ENCODE measurements around the gene C6orf62.
"Not testable (repeated sequence)": the region's sequence is repeated elsewhere in the genome, so short reads cannot be mapped to it uniquely, and the experiment has no call there.

C6orf62 gene

GRCh38 chr6:24719125-24719971 lies at the start of gene C6orf62:
Gene C6orf62, minus strand, starts transcription at chr6:24719154. Its CDS starts 486 bp downstream, at chr6:24718668.
- DNase-seq = no peak

GRCh38 chr6:24768361-24768760 lies 49.4 kb upstream of the C6orf62 start:
- no peak for DNase-seq

GRCh38 chr6:24766680-24767462 lies 47.9 kb upstream of the C6orf62 start:
- no peak for DNase-seq

GRCh38 chr6:24765968-24766367 lies 47.0 kb upstream of the C6orf62 start:
- not testable (repeated sequence) for DNase-seq

GRCh38 chr6:24764833-24765828 lies 46.2 kb upstream of the C6orf62 start:
- DNase-seq = not testable (repeated sequence)

- no peak for DNase-seq
These were observed 44.6 kb upstream of the C6orf62 start for GRCh38 chr6:24763578-24763977.

GRCh38 chr6:24761851-24762250 lies 42.9 kb upstream of the C6orf62 start:
- no peak for DNase-seq

GRCh38 chr6:24761193-24761835 lies 42.4 kb upstream of the C6orf62 start:
- no peak for DNase-seq

GRCh38 chr6:24760210-24760609 lies 41.3 kb upstream of the C6orf62 start:
- DNase-seq = no peak

GRCh38 chr6:24759718-24760117 lies 40.8 kb upstream of the C6orf62 start:
- DNase-seq = no peak

GRCh38 chr6:24757611-24758010 lies 38.7 kb upstream of the C6orf62 start:
- no peak for DNase-seq

- no peak for DNase-seq
These were observed 36.3 kb upstream of the C6orf62 start for GRCh38 chr6:24755279-24755678.

GRCh38 chr6:24754378-24754777 lies 35.4 kb upstream of the C6orf62 start:
- not testable (repeated sequence) for DNase-seq

- DNase-seq = no peak
These were observed 34.6 kb upstream of the C6orf62 start for GRCh38 chr6:24753545-24753944.

GRCh38 chr6:24752917-24753492 lies 34.1 kb upstream of the C6orf62 start:
- DNase-seq = no peak

- no peak for DNase-seq
These were observed 33.5 kb upstream of the C6orf62 start for GRCh38 chr6:24752503-24752902.

- not testable (repeated sequence) for DNase-seq
These were observed 31.9 kb upstream of the C6orf62 start for GRCh38 chr6:24750878-24751277.

GRCh38 chr6:24749297-24749696 lies 30.3 kb upstream of the C6orf62 start:
- no peak for DNase-seq

GRCh38 chr6:24744911-24745310 lies 26.0 kb upstream of the C6orf62 start:
- no peak for DNase-seq

GRCh38 chr6:24743944-24744335 lies 25.0 kb upstream of the C6orf62 start:
- no peak for DNase-seq

GRCh38 chr6:24743265-24743943 lies 24.4 kb upstream of the C6orf62 start:
- DNase-seq = no peak

Data from SHP77 treated with DMSO at 0.1 percent for 48 hours (cell line).